GM13976 (cell line): ENCODE data around the gene IFNA8.
"Not testable (repeated sequence)": the region's sequence is repeated elsewhere in the genome, so short reads cannot be mapped to it uniquely, and the experiment has no call there.

ENCODE experiments used
- DNase-seq: peaks from one replicate; pipeline ENCODE4 v3.0.0; 2012; ENCODE audit warnings: low spot score
- CTCF ChIP-seq: IDR thresholded peaks from 2 replicates; pipeline ENCODE4 v1.5.1; 2012; ENCODE audit warnings: borderline replicate concordance, mild to moderate bottlenecking; ENCODE audit not compliant: insufficient read depth; ENCODE audit errors: extremely low read depth, missing control alignments, control extremely low read depth
- in situ Hi-C: fragments of 300-500 bp; cut with MboI; formaldehyde crosslinking; loops from one replicate; pipeline ENCODE4 v1.12.0; 2022; ENCODE audit warnings: low sequenced_read_pairs, mixed read lengths, inconsistent platforms; ENCODE audit not compliant: unreplicated experiment

The IFNA8 gene

GRCh38 chr9:21440139-21440538, 31.2 kb downstream of the IFNA8 start, which contains the start of gene IFNA1:
Gene IFNA1 (plus strand): TSS chr9:21440439. CDS start chr9:21440508, 69 bp downstream.
- in situ Hi-C loops = no loop called here
- no peak for TF ChIP-seq CTCF
- no peak for DNase-seq

GRCh38 chr9:21443849-21444625, 35.1 kb downstream of the IFNA8 start:
- no peak for TF ChIP-seq CTCF
- DNase-seq = peak; percentile 26
- in situ Hi-C loops = no loop called here

GRCh38 chr9:21449312-21449711, 40.4 kb downstream of the IFNA8 start:
- in situ Hi-C loops, DNase-seq: not testable (repeated sequence)

- no peak for DNase-seq
- no peak for TF ChIP-seq CTCF
- in situ Hi-C loops = loop anchor here (10.0 kb wide), 1 partner anchor 126 kb away; no protein-coding TSS in a partner anchor
Observed at GRCh38 chr9:21450733-21451394, 41.9 kb downstream of the IFNA8 start.

- no peak for TF ChIP-seq CTCF
Observed at GRCh38 chr9:21452681-21453080, 43.8 kb downstream of the IFNA8 start.

GRCh38 chr9:21454149-21454548, 45.2 kb downstream of the IFNA8 start:
- no peak for DNase-seq
- TF ChIP-seq CTCF = no peak
- in situ Hi-C loops = loop anchor here (10.0 kb wide), 1 partner anchor 129 kb away; no protein-coding TSS in a partner anchor

More at GRCh38 chr9:21452681-21453080, 43.8 kb downstream of the IFNA8 start:
- DNase-seq = no peak
- in situ Hi-C loops = loop anchor here (10.0 kb wide), 1 partner anchor 128 kb away; no protein-coding TSS in a partner anchor

GRCh38 chr9:21455320-21455719, 46.4 kb downstream of the IFNA8 start:
- in situ Hi-C loops = loop anchor here (10.0 kb wide), 1 partner anchor 131 kb away; no protein-coding TSS in a partner anchor
- TF ChIP-seq CTCF = peak; percentile 66
- peak; percentile 29 for DNase-seq
